C4-2B (cell line): ENCODE data around the gene KCNJ1.

ENCODE experiments used
- ZFX ChIP-seq: fragments of 450-650 bp; IDR thresholded peaks from 2 replicates; pipeline ENCODE4 v1.6.1; 2017
- TF ChIP-seq, protein P1 (sequence below): fragments of 450-650 bp; conservative IDR thresholded peaks from 2 replicates; pipeline ENCODE4 v1.5.1; 2017; ENCODE audit warnings: mild to moderate bottlenecking

DNA sequence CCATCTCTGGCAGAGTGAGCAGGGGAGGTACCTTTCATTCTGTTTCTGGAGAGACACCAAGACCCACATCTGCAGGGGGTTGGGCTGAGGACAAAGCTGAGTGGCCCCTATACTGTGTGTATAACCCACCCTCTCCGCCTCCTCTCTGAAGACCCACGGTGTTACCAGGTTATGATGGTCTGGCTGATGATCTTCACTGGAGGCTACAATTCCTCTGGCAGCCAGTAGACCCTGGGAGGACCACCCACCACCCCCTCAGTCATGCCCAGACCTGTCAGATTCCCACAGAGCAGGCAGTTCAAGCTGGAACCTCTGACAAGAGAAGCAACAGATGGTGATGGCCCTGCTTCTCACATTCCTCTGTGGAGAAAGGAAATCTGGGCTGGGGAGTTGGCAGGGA, 11.4 kb upstream of the KCNJ1 start:
- TF ChIP-seq, protein P1, sequence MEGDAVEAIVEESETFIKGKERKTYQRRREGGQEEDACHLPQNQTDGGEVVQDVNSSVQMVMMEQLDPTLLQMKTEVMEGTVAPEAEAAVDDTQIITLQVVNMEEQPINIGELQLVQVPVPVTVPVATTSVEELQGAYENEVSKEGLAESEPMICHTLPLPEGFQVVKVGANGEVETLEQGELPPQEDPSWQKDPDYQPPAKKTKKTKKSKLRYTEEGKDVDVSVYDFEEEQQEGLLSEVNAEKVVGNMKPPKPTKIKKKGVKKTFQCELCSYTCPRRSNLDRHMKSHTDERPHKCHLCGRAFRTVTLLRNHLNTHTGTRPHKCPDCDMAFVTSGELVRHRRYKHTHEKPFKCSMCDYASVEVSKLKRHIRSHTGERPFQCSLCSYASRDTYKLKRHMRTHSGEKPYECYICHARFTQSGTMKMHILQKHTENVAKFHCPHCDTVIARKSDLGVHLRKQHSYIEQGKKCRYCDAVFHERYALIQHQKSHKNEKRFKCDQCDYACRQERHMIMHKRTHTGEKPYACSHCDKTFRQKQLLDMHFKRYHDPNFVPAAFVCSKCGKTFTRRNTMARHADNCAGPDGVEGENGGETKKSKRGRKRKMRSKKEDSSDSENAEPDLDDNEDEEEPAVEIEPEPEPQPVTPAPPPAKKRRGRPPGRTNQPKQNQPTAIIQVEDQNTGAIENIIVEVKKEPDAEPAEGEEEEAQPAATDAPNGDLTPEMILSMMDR, result no peak
- no peak for TF ChIP-seq ZFX
